Stomach smooth muscle (tissue), 2 donors: Measurements from ENCODE around the gene PKLR.
"Not testable (repeated sequence)": the region's sequence is repeated elsewhere in the genome, so short reads cannot be mapped to it uniquely, and the experiment has no call there.

Experiments used
- H3K27ac ChIP-seq: one replicate; pipeline ENCODE4 v1.7.0; 2013; ENCODE audit warnings: mild to moderate bottlenecking, low read length, inconsistent platforms
- H3K27me3 ChIP-seq, 2 donors: one replicate each; pipeline ENCODE4 v1.7.0; 2013; ENCODE audit warnings: low read length in 2 of 2; ENCODE audit not compliant: insufficient read depth in 2 of 2, control insufficient read depth in 1 of 2
- H3K36me3 ChIP-seq, 2 donors: one replicate each; pipeline ENCODE4 v1.7.0; 2013; ENCODE audit warnings: low read length in 2 of 2; ENCODE audit not compliant: control insufficient read depth in 2 of 2, insufficient read depth in 2 of 2
- H3K4me1 ChIP-seq: one replicate; pipeline ENCODE4 v1.7.0; 2013; ENCODE audit warnings: low read length; ENCODE audit not compliant: control insufficient read depth, insufficient read depth
- H3K4me3 ChIP-seq, 2 donors: one replicate each; pipeline ENCODE4 v1.7.0; 2013; ENCODE audit warnings: low read length in 2 of 2
- H3K9ac ChIP-seq, 2 donors: one replicate each; pipeline ENCODE4 v1.7.0; 2013; ENCODE audit warnings: low read length in 2 of 2, mild to moderate bottlenecking in 1 of 2
- H3K9me3 ChIP-seq, 2 donors: one replicate each; pipeline ENCODE4 v1.7.0; 2013; ENCODE audit warnings: low read length in 2 of 2; ENCODE audit not compliant: control insufficient read depth in 2 of 2
- donor health status: healthy.
- donor health status: Pancreatic carcinoma.

PKLR gene

GRCh38 chr1:155301342-155301841 lies at the start of gene PKLR:
TSS of gene PKLR (minus strand) at chr1:155301438. CDS start at chr1:155301395, 43 bp downstream.
- Histone ChIP-seq H3K27ac (no peak within 1 kb of the TSS), H3K36me3 (no peaks in the 10 kb centered on the region), H3K4me3 (no peak within 1 kb of the TSS), H3K4me1 (no peaks in the 10 kb centered on the region), H3K9ac (no peak within 1 kb of the TSS), H3K27me3 (peaks cover 0 to 8% of the 10 kb centered on the region in 2 donors), H3K9me3 (no peaks in the 10 kb centered on the region)

GRCh38 chr1:155342842-155343241 lies 41.6 kb upstream of the PKLR start:
- no peak overlapping the region for H3K9ac ChIP-seq
- H3K4me1 ChIP-seq, result no peaks in the 10 kb centered on the region
- no peak overlapping the region for H3K4me3 ChIP-seq
- no peaks in the 10 kb centered on the region for H3K9me3 ChIP-seq
- H3K27me3 ChIP-seq, result no peaks in the 10 kb centered on the region
- H3K36me3 ChIP-seq, result peaks cover 65 to 66% of the 10 kb centered on the region in 2 donors
- H3K27ac ChIP-seq, result no peak overlapping the region

DNA sequence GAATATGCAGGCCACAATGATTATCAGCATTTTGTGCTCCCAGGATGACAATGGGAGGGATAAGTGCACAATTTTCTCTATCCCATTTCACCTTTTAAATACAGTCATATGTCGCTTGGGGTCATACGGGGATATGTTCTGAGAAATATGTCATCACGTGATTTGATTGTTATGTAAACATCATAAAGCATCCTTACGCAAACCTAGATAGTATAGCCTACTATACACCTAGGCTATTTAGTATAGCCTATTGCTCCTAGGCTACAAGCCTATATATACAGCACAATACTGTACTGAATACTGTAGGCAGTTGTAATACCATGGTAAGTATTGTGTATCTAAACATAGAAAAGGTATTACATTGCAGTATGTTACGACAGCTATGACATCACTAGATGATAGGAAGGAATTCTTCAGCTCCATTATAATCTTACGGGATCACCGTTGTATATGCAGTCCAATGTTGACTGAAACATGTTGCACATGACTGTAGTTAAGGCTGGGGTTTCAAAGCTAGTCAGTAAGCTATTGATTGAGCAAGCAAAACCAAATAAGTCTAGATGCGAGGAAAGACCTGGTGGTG lies 38.4 kb upstream of the PKLR start:
- no peaks in the 10 kb centered on the region for H3K9me3 ChIP-seq
- H3K4me1 ChIP-seq, result no peaks in the 10 kb centered on the region
- H3K4me3 ChIP-seq, result no peak overlapping the region
- no peak overlapping the region for H3K27ac ChIP-seq
- H3K27me3 ChIP-seq, result no peaks in the 10 kb centered on the region
- peaks cover 51 to 64% of the 10 kb centered on the region in 2 donors for H3K36me3 ChIP-seq
- H3K9ac ChIP-seq, result no peak overlapping the region

DNA sequence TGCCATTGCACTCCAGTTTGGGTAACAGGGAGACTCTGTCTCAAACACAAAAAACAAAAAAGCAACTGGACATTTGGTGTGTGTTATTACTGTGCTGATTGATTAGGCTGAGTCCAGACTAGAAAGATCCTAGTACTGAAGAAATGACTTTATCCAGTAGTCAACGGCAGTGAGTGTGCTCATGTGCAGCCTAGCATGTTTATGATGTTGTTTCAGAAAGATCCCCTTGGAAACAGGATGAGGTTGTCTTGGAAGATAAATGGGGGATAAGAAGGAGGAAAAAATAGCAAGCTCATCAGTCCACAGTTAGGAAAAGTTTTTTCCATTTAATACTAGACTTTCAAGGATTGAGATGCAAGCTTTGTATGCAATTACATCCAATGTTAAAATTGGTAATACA lies 33.7 kb upstream of the PKLR start:
- H3K4me3 ChIP-seq, result no peak overlapping the region
- H3K9ac ChIP-seq, result peak overlapping the region in 1 of 2 donors; percentile 29
- peaks cover 28 to 56% of the 10 kb centered on the region in 2 donors for H3K36me3 ChIP-seq
- H3K27ac ChIP-seq, result no peak overlapping the region
- H3K9me3 ChIP-seq, result no peaks in the 10 kb centered on the region
- no peaks in the 10 kb centered on the region for H3K4me1 ChIP-seq
- no peaks in the 10 kb centered on the region for H3K27me3 ChIP-seq

DNA sequence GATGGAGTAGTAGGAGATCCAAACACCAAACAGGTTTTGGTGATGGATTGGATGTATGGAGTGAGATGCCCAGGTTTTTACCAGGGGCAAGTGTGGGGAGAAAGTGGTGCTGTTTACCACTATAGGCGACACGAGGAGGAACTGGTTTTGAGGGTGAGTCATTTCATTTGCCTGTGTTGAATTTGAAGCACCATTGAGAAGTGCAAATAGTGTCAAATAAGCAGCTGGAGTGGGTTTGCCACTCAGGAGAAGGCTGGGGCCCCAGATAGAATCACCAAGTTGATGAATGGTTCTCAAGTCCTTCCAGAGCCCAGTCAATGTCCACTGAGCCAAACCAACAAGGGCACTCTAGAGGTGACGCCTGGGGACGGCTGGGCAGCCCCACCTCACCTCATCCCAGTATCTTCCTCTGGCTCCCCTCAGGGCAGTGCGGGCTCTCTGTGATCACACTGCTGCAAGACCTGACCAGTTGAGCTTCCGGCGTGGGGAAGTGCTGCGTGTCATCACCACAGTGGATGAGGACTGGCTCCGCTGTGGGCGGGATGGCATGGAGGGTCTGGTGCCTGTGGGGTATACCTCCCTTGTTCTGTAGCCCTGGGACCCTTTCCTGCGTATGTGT lies 28.9 kb upstream of the PKLR start:
- Histone ChIP-seq H3K9me3 (no peaks in the 10 kb centered on the region), H3K36me3 (peaks cover 9 to 33% of the 10 kb centered on the region in 2 donors), H3K4me3 (no peak overlapping the region), H3K27me3 (no peaks in the 10 kb centered on the region), H3K4me1 (peaks cover 13% of the 10 kb centered on the region), H3K9ac (no peak overlapping the region), H3K27ac (no peak overlapping the region)

GRCh38 chr1:155328856-155329255 lies 27.6 kb upstream of the PKLR start:
- not testable (repeated sequence) for H3K4me3 ChIP-seq, H3K9ac ChIP-seq, H3K27me3 ChIP-seq, H3K9me3 ChIP-seq, H3K27ac ChIP-seq
- Histone ChIP-seq H3K36me3 (peaks cover 9 to 30% of the 10 kb centered on the region in 2 donors), H3K4me1 (peaks cover 23% of the 10 kb centered on the region)

DNA sequence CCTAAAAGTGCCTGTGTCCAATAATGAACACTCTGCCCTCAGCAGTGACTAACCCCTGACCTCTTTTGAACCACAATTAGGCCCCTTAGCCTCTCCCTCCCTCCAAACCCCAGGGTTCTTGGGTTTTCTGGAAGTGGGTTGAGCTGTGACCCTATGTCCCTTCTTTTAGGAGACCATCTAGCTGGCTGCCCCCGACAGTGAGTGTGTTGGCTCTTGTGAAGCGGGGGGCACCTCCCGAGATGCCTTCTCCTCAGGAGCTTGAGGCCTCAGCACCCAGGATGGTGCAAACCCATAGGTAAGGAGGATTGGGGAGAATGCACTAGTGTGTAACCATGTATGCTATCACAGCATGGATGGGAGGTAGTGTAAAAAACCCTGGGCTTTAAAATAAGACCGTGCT lies 26.7 kb upstream of the PKLR start:
- peaks cover 27% of the 10 kb centered on the region for H3K4me1 ChIP-seq
- no peak overlapping the region for H3K4me3 ChIP-seq
- H3K9me3 ChIP-seq, result no peaks in the 10 kb centered on the region
- no peak overlapping the region for H3K9ac ChIP-seq
- H3K27ac ChIP-seq, result no peak overlapping the region
- H3K36me3 ChIP-seq, result peaks cover 9 to 25% of the 10 kb centered on the region in 2 donors
- no peaks in the 10 kb centered on the region for H3K27me3 ChIP-seq

DNA sequence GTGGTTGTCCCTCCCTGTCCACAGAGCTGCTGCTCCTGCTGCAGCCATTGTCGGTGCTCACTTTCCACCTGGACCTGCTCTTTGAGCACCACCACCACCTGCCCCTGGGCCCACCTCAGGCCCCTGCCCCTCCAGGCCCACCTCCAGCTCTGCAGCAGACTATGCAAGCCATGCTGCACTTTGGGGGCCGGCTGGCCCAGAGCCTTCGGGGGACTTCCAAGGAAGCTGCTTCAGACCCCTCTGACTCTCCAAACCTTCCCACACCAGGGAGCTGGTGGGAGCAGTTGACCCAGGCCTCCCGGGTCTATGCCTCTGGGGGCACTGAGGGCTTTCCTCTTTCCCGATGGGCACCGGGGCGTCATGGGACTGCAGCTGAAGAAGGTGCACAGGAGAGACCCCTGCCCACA lies 25.4 kb upstream of the PKLR start:
- Histone ChIP-seq H3K4me1 (peaks cover 38% of the 10 kb centered on the region), H3K9me3 (no peaks in the 10 kb centered on the region), H3K36me3 (peaks cover 9 to 25% of the 10 kb centered on the region in 2 donors), H3K27ac (no peak overlapping the region), H3K4me3 (no peak overlapping the region), H3K27me3 (no peaks in the 10 kb centered on the region), H3K9ac (no peak overlapping the region)

- peak overlapping the region in 1 of 2 donors; percentile 22 for H3K9ac ChIP-seq
- no peaks in the 10 kb centered on the region for H3K27me3 ChIP-seq
- H3K9me3 ChIP-seq, result no peaks in the 10 kb centered on the region
- H3K27ac ChIP-seq, result no peak overlapping the region
- H3K4me1 ChIP-seq, result peaks cover 43% of the 10 kb centered on the region
- peaks cover 9 to 21% of the 10 kb centered on the region in 2 donors for H3K36me3 ChIP-seq
- H3K4me3 ChIP-seq, result no peak overlapping the region
Measured at GRCh38 chr1:155326020-155326526, 24.8 kb upstream of the PKLR start.

DNA sequence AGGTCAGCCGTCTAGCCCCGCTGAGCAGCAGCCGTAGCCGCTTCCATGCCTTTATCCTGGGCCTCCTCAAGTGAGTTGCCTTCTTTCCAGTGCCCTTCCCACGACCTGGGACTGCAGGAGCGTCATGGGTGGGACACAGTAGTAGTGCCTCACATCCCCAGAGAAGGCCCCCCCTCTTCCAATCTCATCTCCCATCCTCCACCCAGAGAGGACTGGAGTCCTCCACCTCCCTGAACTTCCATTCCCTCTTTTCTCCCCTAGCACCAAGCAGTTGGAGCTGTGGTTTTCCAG lies 24.3 kb upstream of the PKLR start:
- peaks cover 49% of the 10 kb centered on the region for H3K4me1 ChIP-seq
- peak overlapping the region; percentile 88 for H3K27ac ChIP-seq
- H3K36me3 ChIP-seq, result peaks cover 5 to 16% of the 10 kb centered on the region in 2 donors
- no peaks in the 10 kb centered on the region for H3K9me3 ChIP-seq
- peak overlapping the region in 1 of 2 donors; percentile 75 for H3K9ac ChIP-seq
- H3K4me3 ChIP-seq, result peak overlapping the region in 1 of 2 donors; percentile 91
- no peaks in the 10 kb centered on the region for H3K27me3 ChIP-seq
